CD4-positive, alpha-beta T cell treated with Interleukin-6 at 100 ng/mL for 8 hours (primary cell): ENCODE measurements around the gene MACROD2.

Experiments
- DNase-seq: peaks from one replicate; pipeline ENCODE4 v3.0.0-alpha.2; 2020; ENCODE audit warnings: mixed read lengths, low spot score

MACROD2 gene

DNA sequence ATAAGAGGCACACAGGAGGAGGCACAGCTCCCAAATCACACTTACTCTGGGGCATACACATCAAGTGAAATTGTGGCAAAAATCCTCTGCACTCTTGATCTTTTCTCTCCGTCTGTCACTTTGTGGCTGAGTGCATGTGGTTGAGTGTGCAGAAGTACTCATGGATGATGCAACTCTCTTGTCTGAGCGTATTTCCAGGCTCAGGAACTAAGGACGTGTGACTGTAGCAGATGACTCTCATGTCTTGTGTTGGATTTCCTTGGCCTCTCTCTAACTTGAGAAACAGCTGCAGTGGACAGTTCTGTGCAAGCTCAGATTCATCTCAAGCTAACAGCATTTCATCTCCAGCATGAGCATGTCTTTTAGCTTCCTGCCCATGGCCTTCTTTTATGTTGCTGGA lies 587.5 kb downstream of the MACROD2 start:
- no peak for DNase-seq

DNA sequence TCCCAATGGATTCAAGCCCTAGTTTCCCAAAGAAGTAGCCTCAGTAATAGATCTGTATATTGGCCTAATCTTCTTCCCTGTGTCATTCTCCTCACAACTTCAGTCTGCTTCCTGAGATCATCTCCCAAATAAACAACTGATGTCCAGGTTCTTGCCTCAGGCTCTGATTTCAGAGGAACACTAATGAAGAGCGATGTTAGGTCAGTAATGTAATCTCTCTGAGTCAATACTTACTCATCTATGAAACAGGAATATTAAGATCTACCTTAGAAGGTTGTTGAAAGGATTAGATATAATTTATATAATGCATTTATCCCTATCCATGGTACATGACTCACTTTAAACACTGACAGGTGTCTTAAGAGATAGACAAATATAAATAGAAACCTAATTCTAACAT lies 588.1 kb downstream of the MACROD2 start:
- DNase-seq = no peak

GRCh38 chr20:14589383-14589782 lies 594.1 kb downstream of the MACROD2 start:
- DNase-seq = no peak

DNA sequence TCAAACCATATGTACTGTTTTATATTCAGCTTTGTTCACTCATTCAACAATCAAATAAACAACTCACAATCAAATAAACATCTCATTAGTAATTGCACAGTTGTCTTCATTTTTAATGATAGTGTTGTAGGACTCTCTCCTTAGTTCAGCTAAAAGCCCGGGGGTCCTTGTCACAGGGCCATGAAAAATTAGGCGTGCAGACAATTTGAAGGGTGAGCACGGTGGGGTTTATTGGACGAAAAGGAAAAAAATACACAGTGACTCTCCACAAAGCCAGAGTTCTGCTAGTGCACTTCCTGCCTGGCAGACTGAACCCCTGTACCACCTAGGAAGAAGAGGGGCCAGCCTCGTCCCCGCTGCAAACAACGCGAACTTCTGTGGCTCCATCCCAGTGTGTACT lies 599.7 kb downstream of the MACROD2 start:
- DNase-seq = no peak

GRCh38 chr20:14597206-14597715 lies 601.9 kb downstream of the MACROD2 start:
- no peak for DNase-seq

DNA sequence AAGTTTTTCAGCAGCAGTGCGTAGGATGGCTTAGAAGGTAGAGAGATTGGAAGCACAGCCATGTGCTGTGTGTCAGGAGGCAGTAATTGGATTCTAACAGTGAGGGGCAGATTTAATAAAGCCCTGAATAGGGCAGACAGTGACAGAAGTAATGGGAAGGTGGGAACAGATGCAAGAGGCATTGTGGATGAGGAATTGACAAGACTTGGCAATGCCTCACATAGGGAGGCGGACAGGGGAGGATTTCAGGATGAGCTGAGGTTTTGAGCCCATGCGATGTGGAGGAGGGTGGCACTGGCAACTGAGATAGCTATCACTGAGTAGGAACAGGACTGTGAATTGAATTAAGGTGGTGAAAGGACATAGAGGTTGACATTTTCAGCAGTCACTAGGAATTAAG lies 604.3 kb downstream of the MACROD2 start:
- DNase-seq = no peak

GRCh38 chr20:14600527-14600926 lies 605.2 kb downstream of the MACROD2 start:
- no peak for DNase-seq

DNA sequence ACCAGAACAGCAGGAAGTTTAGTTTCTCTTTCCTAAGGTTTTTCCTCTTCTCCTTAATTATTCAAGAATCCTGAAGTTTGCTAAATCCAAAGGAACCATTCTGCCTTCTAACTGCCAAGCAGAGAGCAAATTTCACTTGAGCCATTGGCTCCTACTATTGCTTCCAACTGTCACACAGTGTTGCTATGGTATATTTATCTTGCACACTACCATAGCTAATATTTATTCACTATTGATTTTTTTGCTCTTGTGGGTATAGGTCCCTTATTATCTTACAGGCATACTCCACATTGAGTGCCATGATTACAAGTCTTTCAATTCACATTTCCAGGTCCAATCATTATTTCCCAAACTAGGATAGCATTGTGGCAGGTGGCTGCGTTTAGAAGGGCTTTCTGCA lies 608.8 kb downstream of the MACROD2 start:
- DNase-seq = no peak

DNA sequence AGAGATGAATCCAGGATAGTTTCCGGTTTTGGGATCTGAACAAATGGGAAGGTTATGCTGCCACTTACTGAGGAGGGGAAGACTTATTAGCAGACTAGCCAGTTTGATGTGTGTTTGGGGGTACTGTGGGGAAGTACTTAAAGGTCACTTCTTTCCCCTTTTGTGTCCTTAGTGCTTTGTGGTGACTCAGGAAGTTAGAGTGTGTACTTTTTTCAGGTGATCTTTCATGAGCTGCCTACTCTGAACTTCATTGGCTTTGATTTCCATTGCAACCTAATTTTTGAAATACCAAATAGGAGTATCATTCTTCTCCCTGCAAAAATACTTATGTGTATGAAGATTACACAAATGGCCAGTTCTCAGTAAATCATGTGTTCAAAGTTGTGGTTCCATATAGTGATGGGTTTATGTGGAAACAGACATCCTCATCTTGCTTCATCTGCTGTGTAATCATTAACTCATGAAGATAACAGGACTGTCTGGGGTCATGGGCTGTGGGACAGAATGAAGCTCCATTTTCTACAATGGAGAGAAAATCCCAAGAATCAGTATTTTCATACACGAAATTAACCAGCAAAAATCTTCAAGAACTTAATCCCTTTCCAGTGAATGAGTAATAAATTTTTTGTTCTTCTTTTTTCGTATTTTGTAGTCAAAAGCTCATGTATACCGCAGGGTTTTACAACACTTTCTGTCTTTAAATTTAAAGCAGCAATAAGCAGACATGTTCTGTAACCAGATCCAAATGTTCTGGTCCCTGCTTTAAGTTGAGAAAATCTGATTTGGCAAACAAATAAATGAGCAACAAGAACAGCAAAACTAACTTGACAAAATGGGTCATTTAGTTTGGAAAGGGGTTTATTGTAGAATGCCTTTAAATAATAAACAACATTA lies 614.3 kb downstream of the MACROD2 start:
- DNase-seq = no peak

- no peak for DNase-seq
Observed at GRCh38 chr20:14611479-14611878, 616.2 kb downstream of the MACROD2 start.

DNA sequence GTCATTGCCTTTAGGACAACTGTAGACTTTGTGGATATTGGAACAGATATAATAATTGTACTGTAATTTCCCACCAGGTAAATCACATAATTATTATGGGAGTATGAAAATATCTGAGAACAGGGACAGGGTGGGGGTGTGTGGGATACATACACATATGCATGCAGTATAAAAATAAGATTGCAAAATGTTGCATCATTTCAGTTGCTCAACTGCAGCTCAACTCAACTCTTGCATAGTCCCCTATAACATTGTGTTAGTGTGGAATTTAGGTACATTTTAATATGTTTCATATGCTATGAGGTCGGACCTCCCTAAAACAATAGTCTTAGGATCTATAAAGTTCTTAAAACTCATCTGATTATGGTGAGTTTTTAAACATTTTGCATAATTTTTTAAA lies 617.1 kb downstream of the MACROD2 start:
- no peak for DNase-seq

DNA sequence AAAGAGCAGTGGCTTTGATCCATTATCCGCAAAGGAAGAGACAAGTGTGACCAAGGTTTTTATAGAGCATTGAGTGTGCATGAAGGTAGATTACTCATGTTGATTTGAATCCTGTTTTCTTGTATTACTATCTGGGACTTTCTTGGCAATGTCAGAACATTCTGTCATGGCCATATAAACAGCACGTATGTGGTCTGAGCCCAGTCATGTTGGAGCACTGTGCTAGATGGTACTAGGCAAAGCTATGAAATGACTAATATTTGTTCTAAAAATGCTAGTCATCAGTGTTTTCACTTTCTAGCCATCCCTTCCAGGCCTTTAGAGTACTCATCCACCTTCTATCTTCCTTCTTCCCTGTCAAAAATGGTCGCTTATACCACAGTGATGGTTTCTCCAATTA lies 620.7 kb downstream of the MACROD2 start:
- no peak for DNase-seq

DNA sequence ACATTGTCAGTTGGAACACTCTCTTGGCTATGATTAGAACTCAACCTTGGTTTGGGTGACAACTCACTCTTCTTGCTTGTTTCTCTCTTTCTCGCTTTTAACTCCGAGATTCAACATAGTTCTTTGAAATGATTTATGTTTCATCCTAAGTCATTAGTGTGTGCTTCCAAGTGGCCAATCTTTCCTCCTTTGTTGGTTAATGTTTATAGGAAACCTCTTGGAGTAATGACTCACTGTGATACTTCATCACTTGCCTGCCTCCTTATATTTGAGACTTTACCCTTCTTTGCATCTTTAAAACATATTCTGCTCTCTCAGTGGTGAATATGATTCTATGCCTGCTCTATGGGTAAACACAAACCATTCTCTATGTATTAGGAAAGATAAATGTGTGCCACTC lies 621.8 kb downstream of the MACROD2 start:
- no peak for DNase-seq

DNA sequence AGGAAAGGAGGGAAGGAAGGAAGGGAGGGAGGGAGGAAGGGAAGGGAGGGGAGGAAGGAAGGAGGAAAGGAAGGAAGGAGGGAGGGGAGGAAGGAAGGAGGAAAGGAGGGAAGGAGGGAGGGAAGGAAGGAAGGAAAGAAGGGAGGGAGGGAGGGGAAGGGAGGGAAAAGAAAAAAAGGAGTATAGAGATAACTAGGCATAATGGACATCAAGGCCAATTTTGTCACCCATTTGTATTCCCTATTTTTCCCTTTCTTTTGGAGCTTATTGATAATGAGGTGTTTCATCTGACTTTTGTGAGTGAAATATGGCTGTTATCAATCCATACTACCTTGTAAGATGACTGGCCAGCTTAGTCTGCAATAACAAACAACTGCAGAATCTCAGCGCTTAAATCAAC lies 624.1 kb downstream of the MACROD2 start:
- DNase-seq = no peak

GRCh38 chr20:14622796-14623195 lies 627.5 kb downstream of the MACROD2 start:
- no peak for DNase-seq

GRCh38 chr20:14631011-14631410 lies 635.7 kb downstream of the MACROD2 start:
- DNase-seq = no peak

DNA sequence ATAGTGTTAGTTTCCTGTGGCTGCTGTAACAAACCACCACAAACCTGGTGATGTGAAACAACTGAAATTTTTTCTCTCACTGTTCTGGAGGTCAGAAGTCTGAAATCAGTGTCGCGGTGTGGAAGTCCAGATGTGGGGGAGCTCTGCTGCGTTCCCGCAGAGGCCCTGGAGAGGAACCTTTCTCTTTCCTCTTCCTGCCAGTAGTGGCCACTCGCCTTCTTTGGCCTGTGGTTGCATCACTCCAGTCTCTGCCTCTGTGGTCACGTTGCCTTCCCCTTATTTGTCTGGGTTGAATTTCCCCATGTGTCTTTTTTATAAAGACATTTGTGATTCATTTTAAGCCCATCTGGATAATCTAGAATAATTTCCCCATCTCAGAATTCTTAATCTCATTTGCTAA lies 637.6 kb downstream of the MACROD2 start:
- DNase-seq = no peak

- DNase-seq = no peak
Observed at GRCh38 chr20:14633507-14633906, 638.2 kb downstream of the MACROD2 start.

DNA sequence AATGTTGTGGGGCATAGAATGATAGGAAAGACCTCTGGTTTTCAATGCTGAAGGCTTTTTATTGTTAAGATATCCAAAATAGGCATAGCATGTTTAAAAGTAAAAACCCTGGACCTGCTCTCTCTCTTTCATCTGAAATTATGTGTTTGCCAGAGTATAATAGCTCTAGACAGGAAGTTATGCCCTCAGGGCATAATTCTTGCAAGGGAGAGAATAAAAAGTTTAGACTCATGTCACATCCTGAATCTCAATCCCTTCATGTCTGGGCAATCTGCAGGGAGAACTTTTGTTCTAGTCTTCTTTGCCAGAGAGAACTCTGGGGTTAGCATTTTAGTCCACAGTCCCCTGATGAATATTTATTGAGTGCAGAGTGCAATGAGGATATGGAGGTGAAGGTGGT lies 639.3 kb downstream of the MACROD2 start:
- DNase-seq = no peak

DNA sequence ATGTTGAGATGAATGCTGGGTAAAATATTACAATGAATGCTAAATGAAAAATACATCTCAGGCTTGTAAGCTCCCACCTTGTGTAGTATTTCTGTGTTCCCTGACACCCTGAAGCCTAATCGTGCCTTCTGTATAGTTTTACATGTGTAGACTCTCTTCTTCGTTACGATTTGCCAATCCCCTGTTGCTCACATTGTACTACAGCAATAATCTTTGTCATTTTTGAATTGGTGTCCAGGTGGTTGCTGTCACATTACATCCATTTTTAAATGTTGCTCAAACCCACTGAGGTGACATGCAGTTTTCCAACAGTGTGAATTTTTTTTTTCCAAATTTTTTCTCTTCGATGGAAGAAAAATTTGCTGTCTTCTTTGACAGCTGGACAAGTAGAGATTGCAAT lies 642.1 kb downstream of the MACROD2 start:
- DNase-seq = no peak

GRCh38 chr20:14643146-14643545 lies 647.8 kb downstream of the MACROD2 start:
- DNase-seq = no peak

DNA sequence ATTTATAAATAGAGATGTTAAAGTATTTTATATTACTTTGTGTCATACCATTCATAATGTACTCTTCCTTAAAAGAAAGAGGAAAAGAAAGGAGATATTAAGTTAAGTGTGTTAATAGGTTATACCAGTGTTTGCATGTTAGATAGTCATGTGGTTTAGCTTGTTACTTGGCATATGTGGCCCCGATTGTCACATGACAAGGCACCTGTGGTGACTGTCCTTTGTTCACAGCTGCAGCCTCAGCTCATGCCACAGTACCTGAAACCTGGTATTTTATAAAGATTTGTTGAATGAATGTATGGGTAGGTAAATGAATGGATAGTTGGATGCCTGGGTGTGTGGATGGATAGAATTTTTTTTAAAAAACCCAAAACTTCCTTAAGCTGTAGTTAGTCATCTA lies 648.2 kb downstream of the MACROD2 start:
- DNase-seq = no peak

DNA sequence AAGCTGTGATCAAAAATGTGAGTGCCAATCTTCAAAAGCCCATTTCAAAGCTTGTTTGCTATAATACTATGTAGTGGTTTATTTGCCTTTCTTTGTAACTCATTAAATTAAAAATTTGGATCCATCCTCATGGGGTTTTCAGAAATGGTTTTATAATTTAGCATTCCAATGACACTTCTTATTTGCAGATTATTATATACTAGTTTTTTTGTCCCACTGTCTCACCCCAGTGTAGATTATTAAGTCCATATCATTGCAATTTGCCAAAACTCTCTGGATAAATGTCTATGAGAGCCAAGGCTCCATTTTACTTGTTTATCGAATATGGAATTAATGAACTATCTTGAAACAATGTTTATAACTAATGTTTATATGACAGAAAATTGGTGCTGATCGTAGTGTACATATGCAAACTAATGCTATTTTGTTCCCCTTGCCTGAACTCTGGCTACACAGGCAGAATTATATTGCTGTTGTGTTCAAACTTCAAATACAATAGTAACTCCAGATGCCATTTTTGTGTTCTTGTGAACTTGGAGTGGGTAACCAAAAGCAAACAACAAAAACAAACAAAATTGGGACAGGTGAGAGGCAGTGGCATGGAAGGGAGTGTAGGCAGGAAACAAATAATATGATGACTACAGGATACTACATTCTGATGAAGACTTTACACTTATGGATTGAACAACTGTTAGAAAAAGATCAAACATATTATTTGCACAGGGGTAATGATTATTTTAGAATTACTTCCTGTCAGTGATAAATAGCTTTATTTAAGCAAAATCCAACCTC lies 649.2 kb downstream of the MACROD2 start:
- DNase-seq = no peak
